K562 (cell line): ENCODE data around the gene IQCE. TPM values are rescaled to one million over a fixed set of nuclear protein-coding genes. Genes with fewer than 3 reads are reported as not detected.

Experiments used
- ATAC-seq: fragments of 200-7000 bp; cut with Tn5 transposase; 3 replicates; pipeline ENCODE4 v1.9.1; 2020; ENCODE audit warnings: moderate library complexity
- BruUV-seq: library from RNA; stranded (reverse); fragments of 400-500 nt; replicated peaks from 2 replicates; lab custom pipeline; 2021; lab: Mats Ljungman, UMichigan
- CTCF ChIA-PET: fragments of 300-600 bp; formaldehyde crosslinking; extraction: SDS; loops from one replicate; lab custom pipeline; 2021; ENCODE audit warnings: low intra/inter-chr PET ratio; lab: Yijun Ruan, JAX
- POLR2A ChIA-PET: fragments of 300-600, 350-650 bp; sonication (Branson Sonifier 250); formaldehyde crosslinking; extraction: SDS; loops from one replicate; lab custom pipeline; 2021; ENCODE audit warnings: antibody characterized with exemption, inconsistent platforms; lab: Yijun Ruan, JAX
- DNase-seq, 4 experiments: peaks; one replicate each; pipeline versions ENCODE4 v3.0.0 to v3.0.0-alpha.2; 2011 to 2018; ENCODE audit warnings: low spot score in 3 of 4, mixed read lengths in 3 of 4; ENCODE audit errors: extremely low read depth in 1 of 4
- FAIRE-seq: peaks from 2 replicates; lab custom pipeline; 2011; peaks lifted over from hg19 to GRCh38; lab: Jason Lieb, UNC
- H2AFZ ChIP-seq: 2 replicates; pipeline ENCODE4 v1.6.0; 2011; ENCODE audit warnings: low read depth, low read length, control low read depth, inconsistent platforms
- H3K27ac ChIP-seq: fragments of 200-600 bp; 3 replicates; pipeline ENCODE4 v1.8.0; 2011; ENCODE audit warnings: low read depth, mild to moderate bottlenecking, control low read depth, inconsistent platforms, low read length, moderate library complexity, mixed read lengths; ENCODE audit errors: extremely low read depth
- H3K27me3 ChIP-seq, 2 experiments: fragments of 300-600 bp in 1 of 2; 2 replicates in 1 of 2; 3 replicates in 1 of 2; pipeline versions ENCODE4 v1.6.0 to v1.8.0; 2011; ENCODE audit warnings: inconsistent platforms in 2 of 2, low read length in 2 of 2, mild to moderate bottlenecking in 1 of 2, mixed read lengths in 1 of 2, moderate library complexity in 1 of 2; ENCODE audit not compliant: control insufficient read depth in 2 of 2, insufficient read depth in 2 of 2
- H3K36me3 ChIP-seq: fragments of 300-600 bp; 3 replicates; pipeline ENCODE4 v1.8.0; 2011; ENCODE audit warnings: mild to moderate bottlenecking, low read length, inconsistent platforms; ENCODE audit not compliant: control insufficient read depth, insufficient read depth
- H3K4me1 ChIP-seq, 2 experiments: fragments of 200-600 bp in 1 of 2; replicated peaks in 1 of 2; 2 replicates in 1 of 2; 3 replicates in 1 of 2; pipeline versions ENCODE4 v1.5.1 to v1.8.0; 2011; ENCODE audit warnings: inconsistent platforms in 2 of 2, low read length in 2 of 2, mild to moderate bottlenecking in 1 of 2, mixed read lengths in 1 of 2, moderate library complexity in 1 of 2; ENCODE audit not compliant: control insufficient read depth in 2 of 2, insufficient read depth in 2 of 2
- H3K4me2 ChIP-seq: 2 replicates; pipeline ENCODE4 v1.6.1; 2011; ENCODE audit warnings: low read length, control low read depth, inconsistent platforms, mixed read lengths; ENCODE audit not compliant: insufficient read depth
- H3K4me3 ChIP-seq: fragments of 200-600 bp; sonication (generic), shearing (Covaris generic); 2 replicates; pipeline ENCODE4 v1.5.1; 2016; ENCODE audit warnings: control low read depth, inconsistent platforms
- H3K79me2 ChIP-seq: fragments of 200-600 bp; 3 replicates; pipeline ENCODE4 v1.8.0; 2011; ENCODE audit warnings: low read length, inconsistent platforms; ENCODE audit not compliant: control insufficient read depth, insufficient read depth
- H3K9ac ChIP-seq, 2 experiments: 2 replicates each; pipeline versions ENCODE4 v1.6.0 to v1.6.1; 2011; ENCODE audit warnings: low read depth in 2 of 2, low read length in 2 of 2, control low read depth in 1 of 2, inconsistent platforms in 1 of 2, mild to moderate bottlenecking in 1 of 2, mixed read lengths in 1 of 2; ENCODE audit not compliant: insufficient read depth in 1 of 2
- H3K9me1 ChIP-seq: one replicate; pipeline ENCODE4 v1.6.0; 2011; ENCODE audit warnings: inconsistent platforms, mild to moderate bottlenecking, low read length, moderate library complexity; ENCODE audit not compliant: control insufficient read depth, insufficient read depth
- H3K9me3 ChIP-seq: replicated peaks from 2 replicates; pipeline ENCODE4 v1.5.1; 2011; ENCODE audit warnings: low read depth, low read length, inconsistent platforms; ENCODE audit not compliant: control insufficient read depth, insufficient read depth
- H4K20me1 ChIP-seq: replicated peaks from 2 replicates; pipeline ENCODE4 v1.6.1; 2011; ENCODE audit warnings: low read length, inconsistent platforms, mixed read lengths; ENCODE audit not compliant: control insufficient read depth, insufficient read depth
- ATF2 ChIP-seq: sonication (generic); formaldehyde crosslinking; IDR thresholded peaks from 2 replicates; pipeline ENCODE4 v1.8.1; 2022; ENCODE audit warnings: missing genetic modification reagents
- CBFA2T2 ChIP-seq: fragments of 450-650 bp; conservative IDR thresholded peaks from 2 replicates; pipeline ENCODE4 v1.6.1; 2017; ENCODE audit warnings: mild to moderate bottlenecking
- NCOA4 ChIP-seq: fragments of 450-650 bp; IDR thresholded peaks from 2 replicates; pipeline ENCODE4 v1.6.1; 2018; ENCODE audit warnings: mild to moderate bottlenecking; ENCODE audit not compliant: partially characterized antibody
- RBBP5 ChIP-seq: fragments of 200-600 bp; sonication (generic); IDR thresholded peaks from 2 replicates; pipeline ENCODE4 v1.6.1; 2012; ENCODE audit warnings: borderline replicate concordance, mild to moderate bottlenecking, low read length, control low read depth, inconsistent platforms; ENCODE audit not compliant: insufficient read depth, poor library complexity, severe bottlenecking
- STAT6 ChIP-seq: sonication (generic); formaldehyde crosslinking; IDR thresholded peaks from 2 replicates; pipeline ENCODE4 v1.8.1; 2023; ENCODE audit warnings: mild to moderate bottlenecking, missing genetic modification reagents
- TCF7L2 ChIP-seq: fragments of 150-350 bp; IDR thresholded peaks from 2 replicates; pipeline ENCODE4 v1.6.1; 2016; ENCODE audit warnings: low read depth, mild to moderate bottlenecking, low read length, moderate library complexity
- ZNF232 ChIP-seq: sonication (generic); formaldehyde crosslinking; IDR thresholded peaks from 2 replicates; pipeline ENCODE4 v1.8.0; 2022; ENCODE audit warnings: mild to moderate bottlenecking, missing genetic modification reagents
- WGBS: fragments of 100-300 bp; shearing (Covaris generic); methylation state at CpG from one replicate; pipeline ENCODE4 v1.1.6; 2016; ENCODE audit warnings: low coverage, mixed read lengths; ENCODE audit not compliant: insufficient coverage; ENCODE audit errors: missing lambda C conversion rate; 5-methylcytosine and 5-hydroxymethylcytosine counted together
- in situ Hi-C: fragments of 300-500 bp; cut with MboI; formaldehyde crosslinking; loops from 4 replicates; pipeline ENCODE4 v1.15.0; 2018; ENCODE audit warnings: inconsistent platforms, mixed read lengths
- intact Hi-C: fragments of 100-400 bp; cut with micrococcal nuclease; formaldehyde crosslinking; loops from 2 replicates; pipeline ENCODE4 v1.14.2; 2022
- polyA plus RNA-seq, 8 experiments: library from polyadenylated mRNA; depleted of rRNA in 4 of 8; stranded (reverse) in 5 of 8; unstranded in 3 of 8; fragments of >200 nt; fragmentation: Nextera tagmentation in 2 of 8; fragmentation: Illumina TruSeq in 1 of 8; extraction: Ambion mirVana in 2 of 8; extraction: Trizol in 1 of 8; gene quantifications; 2 replicates each; pipeline versions ENCODE4 v1.2.1 to v1.2.3, GENCODE V29; 2011 to 2014; ENCODE audit warnings: inconsistent platforms in 1 of 8, missing spikeins in 1 of 8
- total RNA-seq, 7 experiments: library from RNA; depleted of rRNA in 6 of 7; stranded (reverse); fragments of >200 nt in 6 of 7; fragmentation: Illumina TruSeq in 2 of 7; extraction: Trizol in 2 of 7; gene quantifications; 2 replicates each; pipeline versions ENCODE4 v1.2.1 to v1.2.3, GENCODE V29; 2011 to 2021; ENCODE audit warnings: low replicate concordance in 1 of 7

Gene IQCE
- total and polyA plus RNA-seq, 9 of the 15 experiments (the other 6 are each of a cell fraction or from before 2014, with no cell fraction given), result 0.18 to 8.5 (median 4.2) TPM

- Histone ChIP-seq H3K9me3 (no peaks in the 10 kb centered on the region), H3K27me3 (no peaks in the 10 kb centered on the region), H4K20me1 (no peaks in the 10 kb centered on the region), H3K27ac (no peak overlapping the region), H3K9me1 (peaks cover 2% of the 10 kb centered on the region), H3K79me2 (no peaks in the 10 kb centered on the region), H3K36me3 (peaks cover 30% of the 10 kb centered on the region; the same call in 1 of the 3 replicates), H3K4me1 (peaks cover 0 to 12% of the 10 kb centered on the region in 2 experiments; a peak in 2 of 5 replicates), H2AFZ (no peak overlapping the region), H3K4me3 (no peak overlapping the region), H3K4me2 (no peak overlapping the region), H3K9ac (0 out of 4 replicates have a peak overlapping the region, but pooled peaks of 1 of the 2 experiments have one; percentile 17)
- ChIA-PET POLR2A (interaction anchor here (0.5 kb wide), 1 partner anchor 31 kb away, joined by 3 read pairs; no protein-coding TSS in a partner anchor), CTCF (no interaction called here)
- 83% methylated on average over 27 of the region's 27 CpGs for WGBS
- FAIRE-seq (no peak), ATAC-seq (no peak), DNase-seq (no peak)
- BruUV-seq, result no TSS peak
- TF ChIP-seq TCF7L2 (no peak), ZNF232 (CRISPR knock-in tag) (no peak), ATF2 (no peak), CBFA2T2 (no peak), RBBP5 (no peak), NCOA4 (no peak), STAT6 (no peak)
- intact Hi-C loops (no loop called here), in situ Hi-C loops (no loop called here)
Observed at GRCh38 chr7:2595258-2595860, 36.6 kb downstream of the IQCE start.
